ENCODE data around the gene CD79B. TPM values are rescaled to one million over a fixed set of nuclear protein-coding genes. Genes with fewer than 3 reads are reported as not detected.

CD79B gene
- total RNA-seq, 1 donor from 2014 or later, result 3.4 TPM

Other genes with a start within 250 kb of the CD79B start
- gene LIMD2, start 232.2 kb downstream of the CD79B start, total RNA-seq, result 19.0 TPM
- 28.5 TPM for gene STRADA, start 190.5 kb downstream of the CD79B start, total RNA-seq
- 104 TPM for gene CCDC47, start 158.7 kb downstream of the CD79B start, total RNA-seq
- gene DDX42, start 158.2 kb downstream of the CD79B start, total RNA-seq, result 90.4 TPM
- gene PSMC5, start 104.9 kb downstream of the CD79B start, total RNA-seq, result 112 TPM
- 43.1 TPM for gene FTSJ3, start 104.7 kb downstream of the CD79B start, total RNA-seq
- gene SMARCD2, start 89.6 kb downstream of the CD79B start, total RNA-seq, result 84.7 TPM
- gene CSH2, start 58.7 kb downstream of the CD79B start, total RNA-seq, result not detected
- not detected for gene GH2, start 50.4 kb downstream of the CD79B start, total RNA-seq
- not detected for gene CSH1, start 35.8 kb downstream of the CD79B start, total RNA-seq
- not detected for gene CSHL1, start 21.1 kb downstream of the CD79B start, total RNA-seq
- not detected for gene GH1, start 13.5 kb downstream of the CD79B start, total RNA-seq
- gene SCN4A, start 40.6 kb upstream of the CD79B start, total RNA-seq, result 1.2 TPM
- gene PRR29, start 66.0 kb upstream of the CD79B start, total RNA-seq, result 0.26 TPM
- gene ICAM2, start 88.3 kb upstream of the CD79B start, total RNA-seq, result 14.8 TPM
- gene ERN1, start 197.8 kb upstream of the CD79B start, total RNA-seq, result 41.6 TPM